H9 (cell line): Measurements from ENCODE around the gene SRC. TPM values are rescaled to one million over a fixed set of nuclear protein-coding genes. Genes with fewer than 3 reads are reported as not detected.

ENCODE experiments used
- DNase-seq: peaks from one replicate; pipeline ENCODE4 v3.0.0-alpha.2; 2017
- H2AFZ ChIP-seq: one replicate; pipeline ENCODE4 v1.6.1; 2013; ENCODE audit warnings: mild to moderate bottlenecking, low read length, control low read depth, moderate library complexity
- H2AK5ac ChIP-seq: 2 replicates; pipeline ENCODE4 v1.6.1; 2013; ENCODE audit warnings: low read length, control low read depth, mixed read lengths; ENCODE audit not compliant: insufficient read length
- H2BK120ac ChIP-seq: one replicate; pipeline ENCODE4 v1.6.1; 2013; ENCODE audit warnings: low read depth, mild to moderate bottlenecking, low read length, control low read depth, inconsistent platforms; ENCODE audit not compliant: poor library complexity, severe bottlenecking
- H2BK12ac ChIP-seq: 2 replicates; pipeline ENCODE4 v1.6.1; 2013; ENCODE audit warnings: low read length, control low read depth, mixed read lengths, low read depth; ENCODE audit not compliant: insufficient read length
- H2BK15ac ChIP-seq: 2 replicates; pipeline ENCODE4 v1.6.1; 2013; ENCODE audit warnings: low read depth, low read length, control low read depth
- H2BK20ac ChIP-seq: one replicate; pipeline ENCODE4 v1.6.1; 2013; ENCODE audit warnings: low read depth, mild to moderate bottlenecking, low read length, control low read depth, inconsistent platforms; ENCODE audit not compliant: poor library complexity, severe bottlenecking
- H2BK5ac ChIP-seq: 2 replicates; pipeline ENCODE4 v1.6.1; 2013; ENCODE audit warnings: low read length, control low read depth, mixed read lengths; ENCODE audit not compliant: insufficient read length
- H3K14ac ChIP-seq: 2 replicates; pipeline ENCODE4 v1.6.1; 2013; ENCODE audit warnings: low read length, control low read depth; ENCODE audit not compliant: insufficient read depth
- H3K18ac ChIP-seq: 2 replicates; pipeline ENCODE4 v1.6.1; 2013; ENCODE audit warnings: low read depth, mild to moderate bottlenecking, mixed read lengths, low read length, control low read depth; ENCODE audit not compliant: insufficient read length
- H3K23ac ChIP-seq: 2 replicates; pipeline ENCODE4 v1.6.1; 2013; ENCODE audit warnings: low read length, control low read depth, mixed read lengths, low read depth; ENCODE audit not compliant: insufficient read length
- H3K23me2 ChIP-seq: 2 replicates; pipeline ENCODE4 v1.6.1; 2013; ENCODE audit warnings: low read depth, mild to moderate bottlenecking, mixed read lengths, low read length, control low read depth; ENCODE audit not compliant: insufficient read length, poor library complexity, severe bottlenecking
- H3K27ac ChIP-seq: 2 replicates; pipeline ENCODE4 v1.5.1; 2013; ENCODE audit warnings: low read length, control low read depth, mixed read lengths, low read depth; ENCODE audit not compliant: insufficient read length
- H3K27me3 ChIP-seq: 2 replicates; pipeline ENCODE4 v1.6.1; 2013; ENCODE audit warnings: low read length, control low read depth, inconsistent platforms; ENCODE audit not compliant: insufficient read depth
- H3K4ac ChIP-seq: 2 replicates; pipeline ENCODE4 v1.6.1; 2013; ENCODE audit warnings: low read depth, mild to moderate bottlenecking, control low read depth, inconsistent platforms, low read length, moderate library complexity
- H3K4me1 ChIP-seq: 2 replicates; pipeline ENCODE4 v1.6.1; 2013; ENCODE audit warnings: low read length, control low read depth, inconsistent platforms; ENCODE audit not compliant: insufficient read depth
- H3K4me2 ChIP-seq: 2 replicates; pipeline ENCODE4 v1.6.1; 2013; ENCODE audit warnings: low read length, control low read depth, mixed read lengths; ENCODE audit not compliant: insufficient read length, insufficient read depth
- H3K56ac ChIP-seq: 2 replicates; pipeline ENCODE4 v1.6.1; 2013; ENCODE audit warnings: low read depth, mild to moderate bottlenecking, mixed read lengths, low read length, control low read depth; ENCODE audit not compliant: insufficient read length
- H3K79me1 ChIP-seq: 2 replicates; pipeline ENCODE4 v1.6.1; 2013; ENCODE audit warnings: low read depth, mild to moderate bottlenecking, moderate library complexity, low read length, control low read depth, inconsistent platforms; ENCODE audit not compliant: insufficient read depth, poor library complexity, severe bottlenecking
- H3K79me2 ChIP-seq: 2 replicates; pipeline ENCODE4 v1.6.1; 2013; ENCODE audit warnings: low read length, control low read depth, inconsistent platforms; ENCODE audit not compliant: insufficient read depth
- H3K9ac ChIP-seq: 2 replicates; pipeline ENCODE4 v1.6.1; 2013; ENCODE audit warnings: low read length, control low read depth, mixed read lengths; ENCODE audit not compliant: insufficient read length; ENCODE audit errors: extremely low read depth
- H3K9me3 ChIP-seq: one replicate; pipeline ENCODE4 v1.6.1; 2013; ENCODE audit warnings: low read depth, low read length, inconsistent platforms; ENCODE audit not compliant: control insufficient read depth
- H3T11ph ChIP-seq: one replicate; pipeline ENCODE4 v1.6.1; 2013; ENCODE audit warnings: mild to moderate bottlenecking, low read length, control low read depth, inconsistent platforms
- H4K20me1 ChIP-seq: one replicate; pipeline ENCODE4 v1.6.1; 2013; ENCODE audit not compliant: control insufficient read depth, insufficient read length, insufficient read depth
- H4K5ac ChIP-seq: 2 replicates; pipeline ENCODE4 v1.6.1; 2013; ENCODE audit warnings: low read depth, mild to moderate bottlenecking, mixed read lengths, low read length, control low read depth; ENCODE audit not compliant: insufficient read length
- H4K8ac ChIP-seq: replicated peaks from 2 replicates; pipeline ENCODE4 v1.6.1; 2013; ENCODE audit warnings: low read length, control low read depth, mixed read lengths, low read depth; ENCODE audit not compliant: insufficient read length
- H4K91ac ChIP-seq: 2 replicates; pipeline ENCODE4 v1.6.1; 2013; ENCODE audit warnings: low read depth, mild to moderate bottlenecking, moderate library complexity, mixed read lengths, low read length, control low read depth; ENCODE audit not compliant: insufficient read length
- H3K27ac Mint-ChIP-seq, 3 experiments: 2 replicates in 2 of 3; 3 replicates in 1 of 3; pipeline ENCODE4 v1.8.0; 2020 to 2021; ENCODE audit warnings: mixed read lengths in 3 of 3, mild to moderate bottlenecking in 1 of 3, moderate library complexity in 1 of 3
- H3K27me3 Mint-ChIP-seq: 2 replicates; pipeline ENCODE4 v1.8.0; 2021; ENCODE audit warnings: low read depth, mild to moderate bottlenecking, moderate library complexity, mixed read lengths
- H3K36me3 Mint-ChIP-seq, 3 experiments: 2 replicates in 2 of 3; 3 replicates in 1 of 3; pipeline ENCODE4 v1.8.0; 2020 to 2021; ENCODE audit warnings: low read depth in 3 of 3, mixed read lengths in 3 of 3; ENCODE audit not compliant: insufficient read depth in 1 of 3
- H3K4me1 Mint-ChIP-seq, 2 experiments: 2 replicates each; pipeline ENCODE4 v1.8.0; 2020; ENCODE audit warnings: mixed read lengths in 2 of 2
- H3K4me3 Mint-ChIP-seq, 2 experiments: 2 replicates in 1 of 2; 3 replicates in 1 of 2; pipeline ENCODE4 v1.8.0; 2020 to 2021; ENCODE audit warnings: mild to moderate bottlenecking in 2 of 2, mixed read lengths in 2 of 2, moderate library complexity in 1 of 2
- H3K9me3 Mint-ChIP-seq, 2 experiments: 2 replicates in 1 of 2; 3 replicates in 1 of 2; pipeline ENCODE4 v1.8.0; 2020; ENCODE audit warnings: mild to moderate bottlenecking in 2 of 2, mixed read lengths in 2 of 2, moderate library complexity in 1 of 2
- WGBS: extraction: QIAGEN DNeasy Blood & Tissue Kit; methylation state at CpG from one replicate; pipeline ENCODE4 v1.1.7; 2013; ENCODE audit warnings: missing lambda C conversion rate, low lambda C conversion rate, mixed read lengths; ENCODE audit not compliant: insufficient read length; ENCODE audit errors: extremely low coverage; 5-methylcytosine and 5-hydroxymethylcytosine counted together
- total RNA-seq: library from RNA; stranded (reverse); gene quantifications from 2 replicates; pipeline ENCODE4 v1.2.1, GENCODE V29; 2021
- TF ChIP-seq, protein P1 (sequence below): fragments of 200-600 bp; sonication (generic); conservative IDR thresholded peaks from 3 replicates; pipeline ENCODE4 v1.8.0; 2021; ENCODE audit warnings: antibody characterized with exemption, mild to moderate bottlenecking

The SRC gene
- total RNA-seq, 1 experiment from 2014 or later = 44.5 TPM

DNA sequence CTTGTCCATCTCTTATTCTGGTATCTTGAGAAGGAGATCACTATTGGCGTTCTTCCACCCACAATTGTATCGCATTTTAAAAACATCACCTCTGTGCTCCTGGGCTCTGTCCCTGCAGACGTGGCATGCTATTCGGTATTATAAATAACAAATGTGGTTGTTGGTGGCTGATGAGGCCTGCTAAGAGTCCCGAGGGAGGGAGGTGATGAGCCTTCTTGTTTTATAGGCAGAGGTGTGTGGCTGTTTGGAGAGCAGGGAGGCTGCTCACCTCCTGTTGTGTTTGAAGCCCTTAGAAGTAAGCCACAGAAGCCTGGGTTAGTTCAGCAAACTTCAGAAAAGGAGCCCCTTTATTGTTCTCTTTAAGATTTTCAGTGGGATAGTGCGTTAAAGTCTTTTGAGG is 40.9 kb upstream of the SRC start:
- Histone ChIP-seq H3K9ac (no peak overlapping the region), H3T11ph (no peak overlapping the region), H2BK120ac (no peak overlapping the region), H3K4me1 (no peaks in the 10 kb centered on the region), H3K14ac (no peak overlapping the region), H3K9me3 (no peaks in the 10 kb centered on the region), H3K56ac (no peak overlapping the region), H4K91ac (no peak overlapping the region), H4K20me1 (no peaks in the 10 kb centered on the region), H2BK20ac (no peak overlapping the region), H3K79me2 (no peaks in the 10 kb centered on the region; the same call in 1 of the 2 replicates), H3K27me3 (no peaks in the 10 kb centered on the region), H3K4me2 (no peak overlapping the region), H4K5ac (no peak overlapping the region), H2BK12ac (no peak overlapping the region), H3K18ac (no peak overlapping the region), H2BK5ac (no peak overlapping the region), H2AK5ac (no peak overlapping the region), H2AFZ (no peak overlapping the region), H3K23ac (no peak overlapping the region), H3K23me2 (no peaks in the 10 kb centered on the region), H2BK15ac (no peak overlapping the region), H3K27ac (no peak overlapping the region), H3K4ac (no peak overlapping the region), H4K8ac (no peak overlapping the region), H3K79me1 (no peaks in the 10 kb centered on the region)
- Mint-ChIP-seq H3K4me3 (no peak overlapping the region), H3K9me3 (no peaks in the 10 kb centered on the region), H3K4me1 (peaks cover 9 to 15% of the 10 kb centered on the region in 2 experiments), H3K36me3 (peaks cover 23 to 51% (median 39%) of the 10 kb centered on the region in 3 experiments), H3K27me3 (no peaks in the 10 kb centered on the region), H3K27ac (peak overlapping the region in 2 of 3 experiments; percentile 42 to 54; a peak in 4 of 7 replicates)
- WGBS = no CpG with 5 or more reads among the region's 6 CpGs
- TF ChIP-seq, protein P1, sequence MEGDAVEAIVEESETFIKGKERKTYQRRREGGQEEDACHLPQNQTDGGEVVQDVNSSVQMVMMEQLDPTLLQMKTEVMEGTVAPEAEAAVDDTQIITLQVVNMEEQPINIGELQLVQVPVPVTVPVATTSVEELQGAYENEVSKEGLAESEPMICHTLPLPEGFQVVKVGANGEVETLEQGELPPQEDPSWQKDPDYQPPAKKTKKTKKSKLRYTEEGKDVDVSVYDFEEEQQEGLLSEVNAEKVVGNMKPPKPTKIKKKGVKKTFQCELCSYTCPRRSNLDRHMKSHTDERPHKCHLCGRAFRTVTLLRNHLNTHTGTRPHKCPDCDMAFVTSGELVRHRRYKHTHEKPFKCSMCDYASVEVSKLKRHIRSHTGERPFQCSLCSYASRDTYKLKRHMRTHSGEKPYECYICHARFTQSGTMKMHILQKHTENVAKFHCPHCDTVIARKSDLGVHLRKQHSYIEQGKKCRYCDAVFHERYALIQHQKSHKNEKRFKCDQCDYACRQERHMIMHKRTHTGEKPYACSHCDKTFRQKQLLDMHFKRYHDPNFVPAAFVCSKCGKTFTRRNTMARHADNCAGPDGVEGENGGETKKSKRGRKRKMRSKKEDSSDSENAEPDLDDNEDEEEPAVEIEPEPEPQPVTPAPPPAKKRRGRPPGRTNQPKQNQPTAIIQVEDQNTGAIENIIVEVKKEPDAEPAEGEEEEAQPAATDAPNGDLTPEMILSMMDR = no peak
- no peak for DNase-seq
